HG03159 (cell line): ENCODE results near the gene CTIF.

ENCODE experiments used
- ATAC-seq: cut with Tn5 transposase; IDR thresholded peaks from one replicate; pipeline ENCODE4 v1.9.1; 2021; ENCODE audit warnings: mild to moderate bottlenecking, moderate library complexity; ENCODE audit not compliant: unreplicated experiment

Gene CTIF

DNA sequence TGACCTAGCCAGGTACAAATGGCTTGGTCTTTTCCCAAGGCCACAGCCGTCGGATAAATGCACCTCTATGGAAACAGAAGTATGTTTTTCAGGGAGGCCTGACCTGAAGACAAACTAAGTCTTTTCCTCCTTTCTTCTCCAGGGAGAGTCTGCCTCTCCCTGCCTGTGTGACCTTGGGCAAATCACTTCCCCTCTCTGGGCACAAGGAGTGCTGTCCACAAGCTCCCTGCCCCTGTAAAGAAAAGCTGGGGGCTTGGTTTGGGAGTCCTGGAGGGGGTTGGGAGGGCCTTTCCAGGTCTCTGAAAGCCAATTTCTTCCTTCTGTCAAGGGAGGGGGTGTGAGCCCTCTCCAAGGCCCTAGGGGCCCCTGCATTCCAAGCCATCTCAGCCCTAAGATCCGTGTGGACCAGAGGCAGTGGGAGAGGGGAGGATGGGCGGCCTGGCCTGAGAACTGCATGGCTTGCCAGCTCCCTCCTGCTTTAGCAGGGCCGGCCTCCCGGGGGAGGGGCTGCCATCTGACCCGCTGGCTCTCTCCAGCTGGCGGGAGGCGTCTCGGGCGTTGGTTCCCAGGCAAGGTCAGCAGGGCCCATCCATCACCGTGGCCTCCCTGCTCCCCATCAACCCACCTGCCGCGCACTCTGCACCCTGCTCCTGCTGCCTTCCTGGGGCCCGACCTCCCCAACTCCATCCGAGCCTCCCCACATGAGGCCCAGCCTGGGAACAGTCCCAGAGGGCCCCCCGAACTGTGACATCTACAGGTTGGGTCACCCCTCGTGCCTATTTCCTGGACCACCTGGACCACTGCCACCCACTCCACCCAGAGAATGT is 350.5 kb downstream of the CTIF start:
- no peak for ATAC-seq

DNA sequence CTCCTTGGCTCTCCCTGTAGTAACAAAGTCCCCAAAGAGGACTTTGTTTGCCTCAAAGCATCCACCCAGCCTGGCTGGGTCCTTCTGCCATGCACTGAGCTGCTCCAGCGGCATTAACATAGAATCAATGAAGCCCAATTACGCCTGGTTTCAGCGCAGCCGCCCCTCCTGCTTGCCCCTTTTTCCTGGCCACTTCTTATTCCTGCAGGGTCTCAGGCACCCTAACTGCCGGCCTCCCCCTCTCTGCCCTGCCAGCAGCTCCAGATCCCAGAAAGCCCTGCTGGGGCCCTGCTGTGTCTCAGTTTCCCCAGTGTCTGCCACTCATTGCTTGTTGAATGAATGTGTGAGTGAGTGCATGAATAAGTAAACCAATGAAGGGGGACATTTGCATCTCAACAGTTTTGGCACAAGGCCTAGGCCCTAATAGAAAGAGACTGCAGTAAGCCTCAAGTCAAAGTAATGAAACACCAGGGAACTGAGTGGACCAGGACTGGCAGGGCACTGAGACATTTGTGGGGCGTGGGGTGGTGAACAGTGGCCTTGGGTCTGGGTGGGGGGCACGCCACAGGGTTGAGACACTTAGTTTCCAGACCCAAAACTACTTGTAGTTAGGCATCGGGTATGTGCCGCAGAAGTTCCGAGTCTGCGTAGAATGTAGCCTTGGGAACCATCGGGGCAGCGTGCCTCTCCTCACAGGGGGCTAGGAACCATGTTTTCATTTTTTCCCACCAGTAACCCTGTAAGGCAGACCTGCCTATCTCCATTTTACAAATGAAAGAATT is 351.3 kb downstream of the CTIF start:
- no peak for ATAC-seq

GRCh38 chr18:48891721-48892120 is 352.9 kb downstream of the CTIF start:
- no peak for ATAC-seq

GRCh38 chr18:48892146-48892855 is 353.5 kb downstream of the CTIF start:
- ATAC-seq: no peak

GRCh38 chr18:48893061-48893607 is 354.3 kb downstream of the CTIF start:
- no peak for ATAC-seq

GRCh38 chr18:48893608-48894600 is 355.1 kb downstream of the CTIF start:
- ATAC-seq: no peak

DNA sequence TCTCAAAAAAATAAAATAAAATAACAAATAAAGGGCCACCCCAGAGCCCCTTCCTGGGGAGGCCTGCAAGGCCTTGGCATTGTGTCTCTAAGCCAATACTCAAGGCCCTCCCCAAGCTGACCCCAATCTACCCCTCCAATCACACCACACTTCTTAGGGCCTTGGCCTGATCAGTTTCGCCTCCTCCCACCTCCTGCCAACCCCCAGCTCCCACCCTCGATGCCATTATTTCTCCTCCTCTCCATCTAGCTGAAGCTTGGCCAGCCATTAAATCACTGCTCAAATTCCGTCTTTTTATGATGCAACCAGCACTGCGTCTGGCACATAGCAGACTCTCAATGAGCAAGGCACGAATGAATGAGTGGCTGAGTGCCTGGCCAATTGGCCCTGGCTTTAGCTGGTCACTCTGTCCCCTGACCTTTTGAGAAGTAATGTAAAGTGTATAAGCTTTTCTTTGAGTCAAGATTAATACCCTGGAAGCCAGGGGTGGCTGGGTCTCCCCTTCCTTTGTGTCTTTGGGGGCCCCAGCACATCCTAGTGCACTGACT is 356.0 kb downstream of the CTIF start:
- no peak for ATAC-seq

- ATAC-seq: no peak
Observed at GRCh38 chr18:48896326-48896874, 357.6 kb downstream of the CTIF start.

DNA sequence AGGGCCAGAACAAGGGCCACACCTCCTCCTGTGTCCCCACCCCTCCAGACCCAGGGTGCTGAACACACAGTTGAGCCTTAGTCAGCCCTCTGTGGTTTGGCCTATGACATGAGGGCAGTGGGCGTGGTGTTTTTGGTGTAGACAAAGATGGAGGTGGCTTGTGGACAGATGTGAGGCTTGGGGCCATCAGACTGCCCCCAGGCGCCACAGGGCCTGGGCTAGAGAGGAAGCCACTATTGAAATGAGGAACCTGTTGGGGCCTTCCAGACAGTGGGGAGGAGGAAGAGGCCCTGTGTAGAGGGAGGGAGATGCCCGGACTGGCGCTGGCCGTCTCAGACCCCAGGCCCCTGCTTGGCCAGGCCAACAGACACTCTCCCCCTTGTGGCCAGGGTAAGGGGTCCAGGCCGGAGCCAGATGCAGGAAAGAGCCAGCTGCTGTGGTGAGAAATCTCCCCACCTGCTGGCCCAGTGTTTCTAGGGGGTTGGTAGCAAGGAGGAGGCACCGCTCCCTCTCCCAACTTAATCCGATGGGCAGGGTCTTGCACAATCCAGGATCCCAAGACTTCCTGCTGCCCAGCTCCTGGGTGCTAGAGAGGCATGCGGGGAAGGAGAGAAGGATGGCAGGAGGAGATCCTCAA is 358.2 kb downstream of the CTIF start:
- peak; percentile 66 for ATAC-seq

DNA sequence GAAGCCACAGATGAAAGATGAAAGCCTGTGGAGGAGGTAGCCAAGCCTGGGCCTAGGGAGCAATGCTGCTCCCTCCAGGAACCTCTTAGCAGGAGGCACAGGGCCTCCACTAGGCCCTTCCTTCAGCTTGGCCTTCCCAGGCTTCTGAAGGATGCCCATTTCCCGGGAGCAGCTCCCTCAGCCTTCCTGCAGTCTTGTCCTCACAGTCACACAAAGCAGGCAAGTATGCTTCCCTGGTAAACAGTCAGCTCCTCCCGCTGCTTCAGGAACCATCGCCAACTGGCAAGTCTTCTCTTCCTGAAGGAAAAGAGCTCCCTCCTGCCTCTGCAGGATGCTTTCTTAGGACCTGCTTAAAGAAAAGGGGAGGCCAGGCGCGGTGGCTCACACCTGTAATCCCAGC is 358.7 kb downstream of the CTIF start:
- no peak for ATAC-seq

GRCh38 chr18:48898521-48898920 is 359.7 kb downstream of the CTIF start:
- ATAC-seq: no peak

DNA sequence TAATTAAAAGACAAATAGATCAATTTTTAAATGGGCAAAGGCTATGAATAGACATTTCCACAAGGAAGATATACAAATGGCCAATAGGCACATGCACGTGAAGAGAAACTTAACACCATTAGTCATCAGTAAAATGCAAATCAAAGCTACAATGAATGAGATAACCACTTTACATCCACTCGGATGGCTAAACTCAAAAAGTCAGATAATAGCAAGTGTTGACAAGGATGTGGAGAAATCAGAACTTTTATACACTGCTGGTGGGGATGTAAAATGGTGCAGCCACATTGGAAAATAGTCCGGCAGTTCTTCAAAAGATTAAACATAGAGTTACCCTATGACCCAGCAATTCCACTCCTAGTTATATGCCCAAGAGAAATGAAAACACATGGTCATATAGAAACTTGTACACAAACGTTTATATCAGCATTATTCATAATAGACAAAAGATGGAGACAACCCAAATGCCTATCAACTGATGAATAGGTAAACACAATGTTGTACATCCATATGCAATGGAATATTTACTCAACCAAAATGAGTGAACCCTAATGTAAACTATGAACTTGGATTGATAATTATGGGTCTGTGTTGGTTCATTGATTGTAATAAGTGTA is 360.8 kb downstream of the CTIF start:
- ATAC-seq: no peak

DNA sequence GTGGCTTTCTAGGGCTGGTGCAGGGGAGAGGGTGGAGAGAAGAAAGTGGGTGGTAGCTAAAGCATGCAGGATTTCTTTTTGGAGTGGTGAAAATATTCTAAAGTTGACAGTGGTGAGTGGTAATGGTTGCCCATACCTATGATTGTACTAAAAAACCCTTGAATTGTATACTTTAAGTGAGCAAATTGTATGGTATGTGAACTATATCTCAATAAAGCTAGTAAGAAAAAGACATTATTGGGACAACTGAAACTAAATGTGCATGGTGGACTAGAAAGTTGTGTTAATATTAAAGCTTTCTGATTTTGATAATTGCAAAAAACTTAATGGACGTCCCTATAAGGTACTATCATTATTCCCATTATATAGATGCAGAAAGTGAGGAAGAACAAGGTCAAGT is 361.6 kb downstream of the CTIF start:
- no peak for ATAC-seq

DNA sequence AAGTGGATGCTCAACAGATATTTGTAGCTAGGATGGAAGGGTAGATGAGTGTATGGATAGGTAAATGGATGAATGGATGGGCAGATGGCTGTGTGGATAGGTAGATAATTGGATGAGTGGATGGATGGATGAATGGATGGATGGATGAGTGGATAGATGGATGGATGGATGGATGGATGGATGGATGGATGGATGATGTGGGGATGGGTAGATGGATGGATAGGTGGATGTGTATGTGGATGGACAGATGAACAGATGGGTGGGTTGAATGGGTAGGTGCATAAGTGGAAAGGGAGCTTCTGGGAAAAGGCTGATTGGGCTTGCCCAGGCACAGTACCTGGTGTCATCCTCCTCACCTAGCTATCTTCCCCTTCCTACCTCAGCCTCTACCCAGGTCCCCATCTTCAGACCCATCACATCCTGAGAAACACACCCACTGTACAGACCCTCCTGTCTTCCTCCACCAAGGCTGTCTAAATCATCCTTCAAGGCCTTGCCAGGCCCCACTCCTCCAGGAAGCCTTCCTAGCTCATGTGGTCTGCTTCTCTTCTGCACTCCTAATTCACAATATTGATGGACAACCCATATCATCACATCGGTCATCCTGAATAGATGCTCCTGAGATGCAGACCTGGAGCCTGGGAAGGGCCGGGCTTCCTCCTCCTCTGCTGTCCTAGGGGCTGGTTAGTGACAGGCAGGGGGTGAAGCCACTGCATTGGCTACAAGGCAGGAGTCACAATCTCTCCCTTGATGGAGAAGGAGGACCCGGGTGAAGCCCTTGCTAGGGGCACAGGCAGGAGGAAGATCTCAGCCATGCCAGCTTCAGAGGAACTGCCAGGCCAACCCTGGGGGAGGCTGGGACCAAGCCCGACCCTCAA is 362.6 kb downstream of the CTIF start:
- ATAC-seq: no peak

DNA sequence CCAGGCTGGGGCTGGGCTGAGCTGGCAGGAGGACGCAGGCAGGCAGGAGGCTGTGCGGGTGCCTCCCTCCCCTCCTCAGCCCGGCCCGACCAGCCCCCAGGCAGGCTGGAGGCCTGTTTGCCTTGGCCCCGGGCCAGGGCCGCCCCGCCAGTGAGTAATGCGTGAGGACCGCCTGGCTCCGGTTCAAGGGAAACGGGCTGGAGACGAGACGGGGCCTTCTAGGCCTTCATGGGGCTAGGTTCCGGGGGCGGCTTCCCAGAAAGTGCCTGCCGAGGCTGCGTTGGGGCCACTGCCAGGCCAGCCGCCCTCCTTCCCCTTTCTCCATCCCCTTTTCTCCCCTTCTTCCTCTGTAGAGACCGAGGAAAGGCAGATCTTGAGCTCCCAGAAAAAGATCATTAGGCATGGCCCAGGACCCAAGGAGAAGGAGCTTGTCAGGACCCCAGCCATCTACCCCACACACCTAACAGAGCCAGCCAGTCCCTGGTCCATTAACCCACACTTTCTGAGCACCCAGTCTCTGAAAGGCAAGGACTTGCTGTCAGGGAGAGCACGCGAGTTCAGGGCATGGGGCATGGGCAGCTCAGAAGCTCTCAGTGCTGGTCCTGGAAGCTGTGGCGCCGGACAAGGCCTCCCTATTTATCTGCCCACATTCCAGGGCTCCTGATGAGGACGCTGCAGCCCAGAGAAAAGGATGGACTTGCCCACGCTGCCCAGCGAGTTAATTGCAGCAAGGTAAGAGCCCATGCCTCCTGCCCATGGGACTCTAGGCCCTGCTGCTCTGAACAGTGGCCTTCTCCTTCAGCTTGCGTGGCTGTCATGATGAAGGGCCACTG is 363.4 kb downstream of the CTIF start:
- ATAC-seq: no peak

GRCh38 chr18:48902856-48903601 is 364.2 kb downstream of the CTIF start:
- ATAC-seq: no peak
